ENCODE results near the gene ATP11C. TPM values are rescaled to one million over a fixed set of nuclear protein-coding genes. Genes with fewer than 3 reads are reported as not detected.

Gene ATP11C
- polyA plus RNA-seq, 2 of the 4 experiments (the other 2 are of a cell fraction): 16.4 to 34.3 TPM

DNA sequence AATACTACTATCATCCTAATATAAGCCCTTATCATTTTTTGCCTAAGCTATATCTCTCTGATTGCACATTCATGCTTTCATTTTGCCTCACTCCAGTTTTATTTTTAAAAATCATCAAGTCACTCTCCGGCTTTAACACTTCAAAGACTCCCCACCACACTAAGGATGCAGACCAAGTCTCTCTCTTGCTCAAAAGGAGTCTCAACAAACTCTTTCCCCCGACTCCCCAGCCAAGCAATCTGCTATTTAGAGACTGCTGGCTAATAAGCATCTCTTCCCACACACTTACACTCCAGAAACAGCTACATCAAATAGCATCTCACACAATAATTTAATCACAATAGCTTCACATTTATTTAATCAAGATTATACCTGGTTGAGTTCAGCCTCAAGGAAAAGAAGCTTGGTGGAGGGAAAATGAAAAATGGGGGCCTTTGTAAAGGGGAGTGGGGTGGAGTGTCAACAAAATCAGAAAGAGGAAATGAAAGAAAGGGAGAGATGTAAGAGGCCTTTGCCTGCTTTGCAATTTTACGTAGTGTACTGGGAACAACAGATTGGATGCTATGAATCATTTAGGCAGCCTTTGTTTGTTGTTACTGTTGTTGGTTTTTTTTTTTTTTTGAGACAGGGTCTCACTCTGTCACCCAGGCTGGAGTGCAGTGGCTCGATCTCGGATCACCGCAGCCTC is 120.8 kb downstream of the ATP11C start:
- POLR2A ChIA-PET: no interaction called here
- ATAC-seq: no peak
- Histone ChIP-seq H3K9me3 (no peaks in the 10 kb centered on the region), H3K4me1 (no peaks in the 10 kb centered on the region), H3K27ac (no peak overlapping the region), H3K4me2 (no peak overlapping the region), H3K4me3 (no peak overlapping the region)
- FAIRE-seq: no peak
- DNase-seq (ENCODE audit: low read depth in 1 of 2, low spot score in 1 of 2): no peak
- TF ChIP-seq CEBPB (IDR thresholded peaks at IDR 0.05): no peak
- TF ChIP-seq SMC3 (IDR thresholded peaks at IDR 0.05): no peak
- no peak for TF ChIP-seq NFE2L2 (conservative IDR thresholded peaks at IDR 0.05; ENCODE audit: low read length)
- no peak for TF ChIP-seq MAFK (IDR thresholded peaks at IDR 0.05; ENCODE audit: partially characterized antibody)
- no peak for TF ChIP-seq BCL3 (IDR thresholded peaks at IDR 0.05)
- TF ChIP-seq RAD21 (conservative IDR thresholded peaks at IDR 0.05 in 1 of 2, IDR thresholded peaks at IDR 0.05 in 1 of 2): no peak
- TF ChIP-seq REST (IDR thresholded peaks at IDR 0.05): no peak
- TF ChIP-seq MAZ (IDR thresholded peaks at IDR 0.05; ENCODE audit: borderline replicate concordance, low read depth, low read length): no peak
- TF ChIP-seq FOSL2 (IDR thresholded peaks at IDR 0.05): no peak
- no peak for TF ChIP-seq FOSL2 (CRISPR knock-in tag; IDR thresholded peaks at IDR 0.05)
- no peak for TF ChIP-seq EHMT2 (IDR thresholded peaks at IDR 0.05; ENCODE audit: low read depth)
- TF ChIP-seq RNF2 (IDR thresholded peaks at IDR 0.05; ENCODE audit: borderline replicate concordance, low read depth): no peak
- no peak for TF ChIP-seq SREBF2 (IDR thresholded peaks at IDR 0.05)
- no peak for TF ChIP-seq HOXB5 (CRISPR knock-in tag; IDR thresholded peaks at IDR 0.05)
- no peak for TF ChIP-seq NPAS2 (CRISPR knock-in tag; IDR thresholded peaks at IDR 0.05; ENCODE audit: borderline replicate concordance)
- TF ChIP-seq MYC (IDR thresholded peaks at IDR 0.05; ENCODE audit: borderline replicate concordance, low read length): no peak
- no peak for TF ChIP-seq USF2 (IDR thresholded peaks at IDR 0.05)
- TF ChIP-seq EHF (CRISPR knock-in tag; IDR thresholded peaks at IDR 0.05): no peak
- CTCF ChIA-PET: interaction anchor here (0.7 kb wide), 1 partner anchor 125 kb away, joined by 3 read pairs; no protein-coding TSS in a partner anchor
- 79% methylated on average over 6 of the region's 6 CpGs for WGBS (ENCODE audit: missing lambda C conversion rate)

DNA sequence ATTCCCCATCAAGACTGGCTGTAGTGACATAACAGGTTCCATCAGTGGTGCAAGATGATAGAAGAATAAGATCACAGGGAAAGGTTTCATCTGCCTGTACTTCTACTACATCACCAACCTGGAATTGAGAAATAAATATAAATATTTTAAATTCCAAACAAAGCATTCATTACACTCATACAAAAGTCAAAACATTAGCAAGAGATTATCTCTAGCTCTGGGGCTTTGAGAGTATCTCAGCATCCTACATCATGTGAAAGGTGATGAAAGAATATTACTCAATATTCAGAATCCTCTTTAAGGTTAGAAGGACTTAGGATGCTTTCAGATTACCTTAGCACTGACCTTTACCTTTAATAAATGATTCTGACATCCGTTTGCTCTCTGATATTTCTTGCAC is 128.4 kb downstream of the ATP11C start:
- Histone ChIP-seq H3K27ac (no peak overlapping the region), H3K4me1 (0 out of 3 replicates have a peak, but pooled peaks cover 4% of the 10 kb centered on the region), H3K4me2 (no peak overlapping the region), H3K4me3 (no peak overlapping the region), H3K9me3 (no peaks in the 10 kb centered on the region)
- POLR2A ChIA-PET: no interaction called here
- DNase-seq (ENCODE audit: low read depth in 1 of 2, low spot score in 1 of 2) (no peak), FAIRE-seq (no peak), ATAC-seq (no peak)
- WGBS (ENCODE audit: missing lambda C conversion rate): 65% methylated on average over 1 of the region's 1 CpG
- CTCF ChIA-PET: no interaction called here
- no peak for TF ChIP-seq FOXS1 (CRISPR knock-in tag; IDR thresholded peaks at IDR 0.05)
- TF ChIP-seq ZNF302 (CRISPR knock-in tag; IDR thresholded peaks at IDR 0.05): no peak
- TF ChIP-seq MYC (IDR thresholded peaks at IDR 0.05; ENCODE audit: borderline replicate concordance, low read length): no peak
- TF ChIP-seq, protein P1, sequence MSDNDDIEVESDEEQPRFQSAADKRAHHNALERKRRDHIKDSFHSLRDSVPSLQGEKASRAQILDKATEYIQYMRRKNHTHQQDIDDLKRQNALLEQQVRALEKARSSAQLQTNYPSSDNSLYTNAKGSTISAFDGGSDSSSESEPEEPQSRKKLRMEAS (IDR thresholded peaks at IDR 0.05): no peak
- no peak for TF ChIP-seq NR3C1 (IDR thresholded peaks at IDR 0.05)
- no peak for TF ChIP-seq CHD4 (IDR thresholded peaks at IDR 0.05; ENCODE audit: borderline replicate concordance)
- TF ChIP-seq JUN (IDR thresholded peaks at IDR 0.05): no peak
- no peak for TF ChIP-seq NFE2L2 (conservative IDR thresholded peaks at IDR 0.05; ENCODE audit: low read length)
- TF ChIP-seq ZSCAN20 (CRISPR knock-in tag; IDR thresholded peaks at IDR 0.05): no peak
- no peak for TF ChIP-seq SREBF2 (IDR thresholded peaks at IDR 0.05)
- no peak for TF ChIP-seq GATA3 (IDR thresholded peaks at IDR 0.05; ENCODE audit: borderline replicate concordance)
